OCI-LY7 (cell line): ENCODE data around the gene PDZD2. TPM values are rescaled to one million over a fixed set of nuclear protein-coding genes. Genes with fewer than 3 reads are reported as not detected.

Experiments used
- BruUV-seq: library from RNA; stranded (reverse); fragments of 400-500 nt; replicated peaks from 2 replicates; lab custom pipeline; 2021; lab: Mats Ljungman, UMichigan
- CTCF ChIA-PET: fragments of 300-600 bp; sonication (Branson Sonifier 250); formaldehyde crosslinking; loops from one replicate; lab custom pipeline; 2022; ENCODE audit warnings: antibody characterized with exemption; ENCODE audit not compliant: unreplicated experiment; lab: Charles Lee
- POLR2A ChIA-PET: fragments of 300-600 bp; sonication (Branson Sonifier 250); formaldehyde crosslinking; loops from one replicate; lab custom pipeline; 2022; ENCODE audit warnings: antibody characterized with exemption; lab: Charles Lee
- DNase-seq: peaks from one replicate; pipeline ENCODE4 v3.0.0-alpha.2; 2015; ENCODE audit warnings: low spot score
- H2AFZ ChIP-seq: fragments of 200-600 bp; sonication (generic), shearing (Covaris generic); 2 replicates; pipeline ENCODE4 v1.6.1; 2014; ENCODE audit warnings: mild to moderate bottlenecking, antibody characterized with exemption, low read length, moderate library complexity
- H3K27ac ChIP-seq: fragments of 200-600 bp; sonication (generic); 2 replicates; pipeline ENCODE4 v1.5.1; 2014; ENCODE audit warnings: mixed run types, low read depth, mild to moderate bottlenecking, moderate library complexity, low read length, inconsistent platforms; ENCODE audit not compliant: poor library complexity, severe bottlenecking
- H3K36me3 ChIP-seq: fragments of 200-600 bp; sonication (generic); 2 replicates; pipeline ENCODE4 v1.6.1; 2014; ENCODE audit warnings: mild to moderate bottlenecking, antibody characterized with exemption, low read length, moderate library complexity, mixed read lengths; ENCODE audit not compliant: insufficient read depth
- H3K4me1 ChIP-seq: fragments of 200-600 bp; sonication (generic); 2 replicates; pipeline ENCODE4 v1.5.1; 2014; ENCODE audit warnings: mild to moderate bottlenecking, low read length; ENCODE audit not compliant: insufficient read depth, poor library complexity, severe bottlenecking
- H3K4me2 ChIP-seq: fragments of 200-600 bp; sonication (generic); 2 replicates; pipeline ENCODE4 v1.6.1; 2014; ENCODE audit warnings: mild to moderate bottlenecking, low read length
- H3K4me3 ChIP-seq: fragments of 200-600 bp; sonication (generic); 2 replicates; pipeline ENCODE4 v1.5.1; 2014; ENCODE audit warnings: mild to moderate bottlenecking, low read depth, low read length; ENCODE audit not compliant: poor library complexity, severe bottlenecking
- H3K79me2 ChIP-seq: fragments of 200-600 bp; sonication (generic); 2 replicates; pipeline ENCODE4 v1.6.1; 2016; ENCODE audit warnings: low read depth, mild to moderate bottlenecking, low read length, moderate library complexity, mixed read lengths; ENCODE audit not compliant: insufficient read depth
- H3K9me2 ChIP-seq: fragments of 200-600 bp; sonication (generic); 2 replicates; pipeline ENCODE4 v1.6.1; 2016; ENCODE audit warnings: mild to moderate bottlenecking, low read length, mixed read lengths; ENCODE audit not compliant: insufficient read depth
- H3K9me3 ChIP-seq: fragments of 200-600 bp; sonication (generic); 2 replicates; pipeline ENCODE4 v1.6.1; 2014; ENCODE audit warnings: mild to moderate bottlenecking, mixed run types, low read length, mixed read lengths
- H4K20me1 ChIP-seq: fragments of 200-600 bp; sonication (generic); 2 replicates; pipeline ENCODE4 v1.6.1; 2014; ENCODE audit warnings: mild to moderate bottlenecking, antibody characterized with exemption, low read length, moderate library complexity, mixed read lengths; ENCODE audit not compliant: insufficient read depth
- CTCF ChIP-seq: fragments of 200-600 bp; sonication (generic); conservative IDR thresholded peaks from 2 replicates; pipeline ENCODE4 v1.5.1; 2014; ENCODE audit warnings: mild to moderate bottlenecking, antibody characterized with exemption, low read length, moderate library complexity, mixed read lengths
- EZH2phosphoT487 ChIP-seq: fragments of 200-600 bp; sonication (generic); IDR thresholded peaks from 2 replicates; pipeline ENCODE4 v1.6.1; 2018; ENCODE audit warnings: low read depth, borderline replicate concordance, mild to moderate bottlenecking, mixed run types, antibody characterized with exemption, low read length, moderate library complexity, mixed read lengths
- intact Hi-C: fragments of 100-400 bp; cut with micrococcal nuclease; formaldehyde crosslinking; loops from one replicate; pipeline ENCODE4 v1.10.0; 2022; ENCODE audit not compliant: unreplicated experiment
- microRNA-seq: library from miRNA; unstranded; fragments of <30 nt; microRNA quantifications from one replicate; pipeline ENCODE4 v1.2.0, GENCODE V29; 2022; ENCODE audit warnings: borderline replicate concordance
- small RNA-seq: library from RNA; depleted of rRNA; stranded (forward); fragments of <200 nt; gene quantifications from one replicate; pipeline ENCODE3, GENCODE V24; 2014
- total RNA-seq, 2 experiments: library from RNA; depleted of rRNA in 1 of 2; stranded (reverse); fragments of >200 nt in 1 of 2; shearing (Covaris generic) in 1 of 2; gene quantifications; 2 replicates each; pipeline ENCODE4 v1.2.3, GENCODE V29; 2014 to 2022

PDZD2 gene
- total RNA-seq, 2 experiments from 2014 or later = 8.6 to 10.6 TPM

GRCh38 chr5:32160228-32160627, 521.3 kb downstream of the PDZD2 start:
- Histone ChIP-seq H2AFZ (no peak overlapping the region), H3K4me1 (peaks cover 11% of the 10 kb centered on the region), H3K79me2 (peaks cover 93% of the 10 kb centered on the region), H3K36me3 (peaks cover 49% of the 10 kb centered on the region), H3K9me3 (no peaks in the 10 kb centered on the region), H3K4me2 (no peak overlapping the region), H3K4me3 (no peak overlapping the region), H3K9me2 (no peaks in the 10 kb centered on the region), H4K20me1 (peaks cover 12% of the 10 kb centered on the region; the same call in 1 of the 2 replicates), H3K27ac (no peak overlapping the region)
- CTCF ChIA-PET = no interaction called here
- no TSS peak for BruUV-seq
- POLR2A ChIA-PET = interaction anchor here (0.9 kb wide), 1 partner anchor 11 kb away, joined by 3 read pairs; no protein-coding TSS in a partner anchor
- no peak for TF ChIP-seq CTCF
- TF ChIP-seq EZH2phosphoT487 = no peak
- intact Hi-C loops = no loop called here
- no peak for DNase-seq

Small RNAs within 50 kb of the gene (microRNA-seq; reads per million reads assigned to microRNA genes)
- gene MIR4279 = not detected

Small RNAs within 50 kb of the gene (small RNA-seq; reads per million reads assigned to genes)
- gene AC025458.1 (not detected), gene MIR4279 (not detected), gene RF00019 (not detected), gene RNU6-358P (not detected), gene RNU6-363P (0.36 reads per million), gene RNU6-760P (not detected)

Other genes starting within 250 kb of the PDZD2 start
- 56.3 and 97.9 TPM in 2 replicates for gene DROSHA, start 107.0 kb upstream of the PDZD2 start, total RNA-seq (2014; rRNA removed; shearing (Covaris generic))
- gene DROSHA, start 107.0 kb upstream of the PDZD2 start, total RNA-seq (2022) = 92.8 and 98.3 TPM in 2 replicates
- 20.5 and 21.6 TPM in 2 replicates for gene C5orf22, start 106.8 kb upstream of the PDZD2 start, total RNA-seq (2014; rRNA removed; shearing (Covaris generic))
- gene C5orf22, start 106.8 kb upstream of the PDZD2 start, total RNA-seq (2022) = 31.4 and 33.5 TPM in 2 replicates